ENCODE results near the gene VPS39. TPM values are rescaled to one million over a fixed set of nuclear protein-coding genes. Genes with fewer than 3 reads are reported as not detected.

The VPS39 gene
- polyA plus RNA-seq, 1 of the 3 experiments (the other 2 are of a cell fraction): 61.1 TPM

DNA sequence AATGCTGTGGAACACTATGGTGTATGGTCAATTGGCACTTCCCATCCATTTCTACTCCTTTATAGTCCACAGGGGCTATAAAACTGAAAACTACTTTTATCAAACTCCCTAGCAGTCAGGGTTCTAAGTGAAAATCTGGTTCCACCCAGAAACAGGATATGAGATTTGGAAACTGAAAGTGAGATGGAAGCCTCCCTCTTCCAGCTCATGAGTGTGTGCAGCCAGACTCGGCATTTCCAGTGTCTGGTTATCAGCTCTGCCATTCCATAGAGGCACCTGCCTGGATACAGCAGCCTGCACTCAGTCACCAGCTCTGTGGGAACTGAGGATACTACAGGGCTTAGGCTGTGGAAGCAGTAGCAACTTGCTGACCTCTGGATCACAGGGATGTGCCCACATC lies 37.0 kb downstream of the VPS39 start:
- 100% methylated on average over 1 of the region's 1 CpG for WGBS (ENCODE audit: low lambda C conversion rate)
- TF ChIP-seq, protein P1, sequence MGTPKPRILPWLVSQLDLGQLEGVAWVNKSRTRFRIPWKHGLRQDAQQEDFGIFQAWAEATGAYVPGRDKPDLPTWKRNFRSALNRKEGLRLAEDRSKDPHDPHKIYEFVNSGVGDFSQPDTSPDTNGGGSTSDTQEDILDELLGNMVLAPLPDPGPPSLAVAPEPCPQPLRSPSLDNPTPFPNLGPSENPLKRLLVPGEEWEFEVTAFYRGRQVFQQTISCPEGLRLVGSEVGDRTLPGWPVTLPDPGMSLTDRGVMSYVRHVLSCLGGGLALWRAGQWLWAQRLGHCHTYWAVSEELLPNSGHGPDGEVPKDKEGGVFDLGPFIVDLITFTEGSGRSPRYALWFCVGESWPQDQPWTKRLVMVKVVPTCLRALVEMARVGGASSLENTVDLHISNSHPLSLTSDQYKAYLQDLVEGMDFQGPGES (IDR thresholded peaks at IDR 0.05; ENCODE audit: low read depth, low read length): no peak
- TF ChIP-seq FOXM1 (IDR thresholded peaks at IDR 0.05; ENCODE audit: low read depth) (no peak), POLR2AphosphoS5 (IDR thresholded peaks at IDR 0.05; ENCODE audit: low read depth, low read length) (no peak), FOXJ3 (CRISPR knock-in tag; IDR thresholded peaks at IDR 0.05) (no peak), GABPA (IDR thresholded peaks at IDR 0.05; ENCODE audit: low read depth) (no peak), CHD2 (IDR thresholded peaks at IDR 0.05; ENCODE audit: low read length, partially characterized antibody) (no peak), EP300 (IDR thresholded peaks at IDR 0.05; ENCODE audit: borderline replicate concordance in 1 of 2, low read depth in 1 of 2, low read length in 1 of 2) (no peak), NRF1 (IDR thresholded peaks at IDR 0.05; ENCODE audit: low read depth, low read length) (no peak), RXRA (IDR thresholded peaks at IDR 0.05; ENCODE audit: borderline replicate concordance, low read depth) (no peak)
- TF ChIP-seq, protein P2, sequence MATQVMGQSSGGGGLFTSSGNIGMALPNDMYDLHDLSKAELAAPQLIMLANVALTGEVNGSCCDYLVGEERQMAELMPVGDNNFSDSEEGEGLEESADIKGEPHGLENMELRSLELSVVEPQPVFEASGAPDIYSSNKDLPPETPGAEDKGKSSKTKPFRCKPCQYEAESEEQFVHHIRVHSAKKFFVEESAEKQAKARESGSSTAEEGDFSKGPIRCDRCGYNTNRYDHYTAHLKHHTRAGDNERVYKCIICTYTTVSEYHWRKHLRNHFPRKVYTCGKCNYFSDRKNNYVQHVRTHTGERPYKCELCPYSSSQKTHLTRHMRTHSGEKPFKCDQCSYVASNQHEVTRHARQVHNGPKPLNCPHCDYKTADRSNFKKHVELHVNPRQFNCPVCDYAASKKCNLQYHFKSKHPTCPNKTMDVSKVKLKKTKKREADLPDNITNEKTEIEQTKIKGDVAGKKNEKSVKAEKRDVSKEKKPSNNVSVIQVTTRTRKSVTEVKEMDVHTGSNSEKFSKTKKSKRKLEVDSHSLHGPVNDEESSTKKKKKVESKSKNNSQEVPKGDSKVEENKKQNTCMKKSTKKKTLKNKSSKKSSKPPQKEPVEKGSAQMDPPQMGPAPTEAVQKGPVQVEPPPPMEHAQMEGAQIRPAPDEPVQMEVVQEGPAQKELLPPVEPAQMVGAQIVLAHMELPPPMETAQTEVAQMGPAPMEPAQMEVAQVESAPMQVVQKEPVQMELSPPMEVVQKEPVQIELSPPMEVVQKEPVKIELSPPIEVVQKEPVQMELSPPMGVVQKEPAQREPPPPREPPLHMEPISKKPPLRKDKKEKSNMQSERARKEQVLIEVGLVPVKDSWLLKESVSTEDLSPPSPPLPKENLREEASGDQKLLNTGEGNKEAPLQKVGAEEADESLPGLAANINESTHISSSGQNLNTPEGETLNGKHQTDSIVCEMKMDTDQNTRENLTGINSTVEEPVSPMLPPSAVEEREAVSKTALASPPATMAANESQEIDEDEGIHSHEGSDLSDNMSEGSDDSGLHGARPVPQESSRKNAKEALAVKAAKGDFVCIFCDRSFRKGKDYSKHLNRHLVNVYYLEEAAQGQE (IDR thresholded peaks at IDR 0.05; ENCODE audit: low read depth, low read length): no peak
- TF ChIP-seq, protein P3, sequence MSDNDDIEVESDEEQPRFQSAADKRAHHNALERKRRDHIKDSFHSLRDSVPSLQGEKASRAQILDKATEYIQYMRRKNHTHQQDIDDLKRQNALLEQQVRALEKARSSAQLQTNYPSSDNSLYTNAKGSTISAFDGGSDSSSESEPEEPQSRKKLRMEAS (IDR thresholded peaks at IDR 0.05; ENCODE audit: low read depth): no peak
- Histone ChIP-seq H3K9me2 (no peaks in the 10 kb centered on the region), H3K4me1 (ENCODE audit: control insufficient read depth in 1 of 2, insufficient read depth in 2 of 2, low read depth in 1 of 2, low read length in 1 of 2) (no peaks in the 10 kb centered on the region), H3K36me3 (replicated peaks in 1 of 2; ENCODE audit: control insufficient read depth in 1 of 2, insufficient read depth in 2 of 2, low read length in 1 of 2) (peaks cover 70 to 72% of the 10 kb centered on the region in 2 experiments), H3K27ac (ENCODE audit: low read depth in 2 of 2, low read length in 1 of 2) (no peak overlapping the region), H4K20me1 (ENCODE audit: insufficient read depth) (no peaks in the 10 kb centered on the region), H2AFZ (ENCODE audit: low read depth) (no peak overlapping the region), H3K79me2 (ENCODE audit: insufficient read depth) (no peaks in the 10 kb centered on the region), H3F3A (replicated peaks; ENCODE audit: insufficient read depth) (peaks cover 6% of the 10 kb centered on the region), H3K4me3 (ENCODE audit: low read depth in 2 of 2, low read length in 1 of 2) (no peak overlapping the region), H3K4me2 (no peak overlapping the region), H3K9me3 (no peaks in the 10 kb centered on the region), H3K27me3 (ENCODE audit: insufficient read depth) (no peaks in the 10 kb centered on the region), H3K9ac (no peak overlapping the region)
- CTCF ChIA-PET: interaction anchor here (1.4 kb wide), 1 partner anchor 104 kb away, joined by 3 read pairs; no protein-coding TSS in a partner anchor
- DNase-seq: no peak
- POLR2A ChIA-PET: interaction anchor here (0.5 kb wide), 1 partner anchor 12 kb away, joined by 3 read pairs; no protein-coding TSS in a partner anchor
